ENCODE measurements around the gene PRDM15. TPM values are rescaled to one million over a fixed set of nuclear protein-coding genes. Genes with fewer than 3 reads are reported as not detected.

Gene PRDM15
- total RNA-seq, 2 experiments from 2014 or later, result 10.4 to 12.0 TPM

- H3K27me3 ChIP-seq (ENCODE audit: control insufficient read depth in 1 of 2, insufficient read depth in 2 of 2, low read length in 2 of 2), result no peaks in the 10 kb centered on the region
- H3K9me3 Mint-ChIP-seq, result no peaks in the 10 kb centered on the region
- H3K36me3 Mint-ChIP-seq (ENCODE audit: low read depth), result peaks cover 60% of the 10 kb centered on the region
- H3K4me3 Mint-ChIP-seq, result no peak overlapping the region
- intact Hi-C loops (cut with DNase I, micrococcal nuclease), result no loop called here
- H3K4me1 ChIP-seq (ENCODE audit: insufficient read depth, low read length), result no peaks in the 10 kb centered on the region
- no peak for ATAC-seq (ENCODE audit: poor library complexity)
- ChIA-PET CTCF (no interaction called here), POLR2A (no interaction called here)
- no peak for TF ChIP-seq CTCF (IDR thresholded peaks at IDR 0.05)
- no peak for DNase-seq
- no peak overlapping the region for H3K27ac ChIP-seq (ENCODE audit: low read depth in 1 of 2, low read length in 2 of 2)
- H3K4me3 ChIP-seq (ENCODE audit: low read length), result no peak overlapping the region
- H3K27ac Mint-ChIP-seq, result no peak overlapping the region
- H3K36me3 ChIP-seq (ENCODE audit: insufficient read depth, low read length), result peaks cover 29% of the 10 kb centered on the region
- H3K4me1 Mint-ChIP-seq (ENCODE audit: low read depth), result no peaks in the 10 kb centered on the region
- H3K9me3 ChIP-seq (ENCODE audit: control insufficient read depth in 1 of 2, insufficient read depth in 1 of 2, low read length in 2 of 2), result no peaks in the 10 kb centered on the region
- no peaks in the 10 kb centered on the region for H3K27me3 Mint-ChIP-seq
Measured at GRCh38 chr21:41806773-41807172, 72.4 kb downstream of the PRDM15 start.

GRCh38 chr21:41805643-41806042, 73.5 kb downstream of the PRDM15 start:
- CTCF ChIA-PET, result no interaction called here
- Mint-ChIP-seq H3K4me1 (ENCODE audit: low read depth) (no peaks in the 10 kb centered on the region), H3K9me3 (no peaks in the 10 kb centered on the region), H3K4me3 (no peak overlapping the region), H3K27ac (no peak overlapping the region), H3K36me3 (ENCODE audit: low read depth) (peaks cover 57% of the 10 kb centered on the region), H3K27me3 (no peaks in the 10 kb centered on the region)
- no peaks in the 10 kb centered on the region for H3K4me1 ChIP-seq (ENCODE audit: insufficient read depth, low read length)
- DNase-seq (no peak), ATAC-seq (ENCODE audit: poor library complexity) (no peak)
- H3K9me3 ChIP-seq (ENCODE audit: control insufficient read depth in 1 of 2, insufficient read depth in 1 of 2, low read length in 2 of 2), result no peaks in the 10 kb centered on the region
- H3K36me3 ChIP-seq (ENCODE audit: insufficient read depth, low read length), result peaks cover 34% of the 10 kb centered on the region
- no peak overlapping the region for H3K4me3 ChIP-seq (ENCODE audit: low read length)
- POLR2A ChIA-PET, result no interaction called here
- no peak overlapping the region for H3K27ac ChIP-seq (ENCODE audit: low read depth in 1 of 2, low read length in 2 of 2)
- intact Hi-C loops (cut with DNase I, micrococcal nuclease), result no loop called here
- no peak for TF ChIP-seq CTCF (IDR thresholded peaks at IDR 0.05)
- no peaks in the 10 kb centered on the region for H3K27me3 ChIP-seq (ENCODE audit: control insufficient read depth in 1 of 2, insufficient read depth in 2 of 2, low read length in 2 of 2)

GRCh38 chr21:41805038-41805437, 74.1 kb downstream of the PRDM15 start:
- POLR2A ChIA-PET, result no interaction called here
- Histone ChIP-seq H3K27me3 (ENCODE audit: control insufficient read depth in 1 of 2, insufficient read depth in 2 of 2, low read length in 2 of 2) (no peaks in the 10 kb centered on the region), H3K4me3 (ENCODE audit: low read length) (no peak overlapping the region), H3K36me3 (ENCODE audit: insufficient read depth, low read length) (peaks cover 34% of the 10 kb centered on the region), H3K4me1 (ENCODE audit: insufficient read depth, low read length) (no peaks in the 10 kb centered on the region), H3K27ac (ENCODE audit: low read depth in 1 of 2, low read length in 2 of 2) (no peak overlapping the region), H3K9me3 (ENCODE audit: control insufficient read depth in 1 of 2, insufficient read depth in 1 of 2, low read length in 2 of 2) (no peaks in the 10 kb centered on the region)
- no peak overlapping the region for H3K4me3 Mint-ChIP-seq
- TF ChIP-seq CTCF (IDR thresholded peaks at IDR 0.05), result no peak
- CTCF ChIA-PET, result no interaction called here
- intact Hi-C loops (cut with DNase I, micrococcal nuclease), result no loop called here
- no peak for ATAC-seq (ENCODE audit: poor library complexity)
- H3K27ac Mint-ChIP-seq, result no peak overlapping the region
- no peak for DNase-seq
- peaks cover 59% of the 10 kb centered on the region for H3K36me3 Mint-ChIP-seq (ENCODE audit: low read depth)
- no peaks in the 10 kb centered on the region for H3K9me3 Mint-ChIP-seq
- no peaks in the 10 kb centered on the region for H3K4me1 Mint-ChIP-seq (ENCODE audit: low read depth)
- no peaks in the 10 kb centered on the region for H3K27me3 Mint-ChIP-seq
